ENCODE data around the gene MTPN. TPM values are rescaled to one million over a fixed set of nuclear protein-coding genes. Genes with fewer than 3 reads are reported as not detected.

The MTPN gene
- total RNA-seq, 1 experiment from 2014 or later = 153 TPM

DNA sequence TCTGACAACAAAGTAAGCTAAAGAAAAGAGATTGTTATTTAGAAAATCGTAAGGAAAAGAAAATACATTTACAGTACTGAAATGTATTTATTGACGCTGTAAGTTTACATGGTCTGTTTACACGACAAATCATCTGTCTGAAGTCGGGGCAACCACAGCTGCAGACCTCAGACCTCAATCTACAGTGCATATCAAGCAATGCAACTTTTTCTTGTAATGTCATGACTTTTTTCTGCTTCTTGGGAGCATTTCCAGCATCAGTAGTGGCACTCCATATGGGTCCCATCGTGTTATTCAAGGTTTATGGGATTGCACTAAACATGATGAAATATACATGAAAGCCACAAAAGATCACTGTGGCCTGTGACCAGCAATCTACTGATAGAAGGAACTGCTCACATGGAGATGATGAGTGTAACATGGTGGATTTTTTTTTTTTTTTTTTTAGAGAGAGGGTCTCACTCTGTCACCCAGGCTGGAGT, 77.1 kb downstream of the MTPN start:
- TF ChIP-seq, protein P1, sequence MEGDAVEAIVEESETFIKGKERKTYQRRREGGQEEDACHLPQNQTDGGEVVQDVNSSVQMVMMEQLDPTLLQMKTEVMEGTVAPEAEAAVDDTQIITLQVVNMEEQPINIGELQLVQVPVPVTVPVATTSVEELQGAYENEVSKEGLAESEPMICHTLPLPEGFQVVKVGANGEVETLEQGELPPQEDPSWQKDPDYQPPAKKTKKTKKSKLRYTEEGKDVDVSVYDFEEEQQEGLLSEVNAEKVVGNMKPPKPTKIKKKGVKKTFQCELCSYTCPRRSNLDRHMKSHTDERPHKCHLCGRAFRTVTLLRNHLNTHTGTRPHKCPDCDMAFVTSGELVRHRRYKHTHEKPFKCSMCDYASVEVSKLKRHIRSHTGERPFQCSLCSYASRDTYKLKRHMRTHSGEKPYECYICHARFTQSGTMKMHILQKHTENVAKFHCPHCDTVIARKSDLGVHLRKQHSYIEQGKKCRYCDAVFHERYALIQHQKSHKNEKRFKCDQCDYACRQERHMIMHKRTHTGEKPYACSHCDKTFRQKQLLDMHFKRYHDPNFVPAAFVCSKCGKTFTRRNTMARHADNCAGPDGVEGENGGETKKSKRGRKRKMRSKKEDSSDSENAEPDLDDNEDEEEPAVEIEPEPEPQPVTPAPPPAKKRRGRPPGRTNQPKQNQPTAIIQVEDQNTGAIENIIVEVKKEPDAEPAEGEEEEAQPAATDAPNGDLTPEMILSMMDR (IDR thresholded peaks at IDR 0.05; ENCODE audit: unreplicated experiment) = no peak
- no peak overlapping the region for H3K4me3 Mint-ChIP-seq (ENCODE audit: unreplicated experiment)
- intact Hi-C loops (cut with micrococcal nuclease) = no loop called here
- no TSS peak for BruUV-seq (replicated peaks)
- H3K9me3 Mint-ChIP-seq (ENCODE audit: unreplicated experiment) = no peaks in the 10 kb centered on the region
- H3K4me1 Mint-ChIP-seq (ENCODE audit: insufficient read depth, unreplicated experiment) = no peaks in the 10 kb centered on the region
- no peaks in the 10 kb centered on the region for H3K27me3 Mint-ChIP-seq (ENCODE audit: insufficient read depth, unreplicated experiment)
- CTCF ChIA-PET = no interaction called here
- no peak for DNase-seq (ENCODE audit: unreplicated experiment)
- no peak overlapping the region for H3K27ac Mint-ChIP-seq (ENCODE audit: low read depth, unreplicated experiment)
- peaks cover 6% of the 10 kb centered on the region for H3K36me3 Mint-ChIP-seq (ENCODE audit: insufficient read depth, unreplicated experiment)
- POLR2A ChIA-PET = interaction anchor here (0.6 kb wide), 1 partner anchor 123 kb away, joined by 3 read pairs; no protein-coding TSS in a partner anchor

DNA sequence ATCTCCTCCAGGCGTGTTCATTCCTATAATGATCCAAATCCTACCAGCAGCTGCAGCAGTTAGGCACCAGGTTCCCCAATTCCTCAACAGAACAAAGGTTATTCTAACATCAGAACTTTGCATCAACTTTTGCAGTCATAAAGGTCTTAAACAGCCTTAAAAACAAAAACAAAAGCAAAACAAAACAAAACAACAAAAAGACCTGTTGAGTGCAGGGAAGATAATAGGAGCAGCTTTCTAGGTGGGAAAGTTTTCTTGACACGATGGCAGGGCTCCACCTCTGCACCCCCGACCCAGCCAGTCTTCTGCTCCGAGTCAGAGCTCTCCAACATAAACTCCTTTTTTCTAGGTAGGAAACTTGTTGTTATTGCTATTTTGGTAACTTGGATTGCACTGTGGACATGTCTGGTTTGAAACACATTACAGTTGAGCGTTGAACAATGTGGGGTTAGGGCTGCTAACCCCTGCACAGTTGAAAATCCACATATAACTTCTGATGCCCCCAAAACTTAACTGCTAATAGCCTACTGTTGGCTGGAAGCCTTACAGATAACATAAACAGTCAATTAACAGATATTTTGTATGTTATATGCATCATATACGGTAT, 77.6 kb downstream of the MTPN start:
- no peak for DNase-seq (ENCODE audit: unreplicated experiment)
- intact Hi-C loops (cut with micrococcal nuclease) = no loop called here
- Mint-ChIP-seq H3K36me3 (ENCODE audit: insufficient read depth, unreplicated experiment) (peaks cover 2% of the 10 kb centered on the region), H3K4me3 (ENCODE audit: unreplicated experiment) (no peak overlapping the region), H3K9me3 (ENCODE audit: unreplicated experiment) (no peaks in the 10 kb centered on the region), H3K4me1 (ENCODE audit: insufficient read depth, unreplicated experiment) (no peaks in the 10 kb centered on the region), H3K27ac (ENCODE audit: low read depth, unreplicated experiment) (no peak overlapping the region), H3K27me3 (ENCODE audit: insufficient read depth, unreplicated experiment) (no peaks in the 10 kb centered on the region)
- ChIA-PET POLR2A (no interaction called here), CTCF (interaction anchor here (0.7 kb wide), 1 partner anchor 508 kb away, joined by 3 read pairs; no protein-coding TSS in a partner anchor)
- TF ChIP-seq, protein P1 (IDR thresholded peaks at IDR 0.05; ENCODE audit: unreplicated experiment) = no peak
- BruUV-seq (replicated peaks) = no TSS peak

DNA sequence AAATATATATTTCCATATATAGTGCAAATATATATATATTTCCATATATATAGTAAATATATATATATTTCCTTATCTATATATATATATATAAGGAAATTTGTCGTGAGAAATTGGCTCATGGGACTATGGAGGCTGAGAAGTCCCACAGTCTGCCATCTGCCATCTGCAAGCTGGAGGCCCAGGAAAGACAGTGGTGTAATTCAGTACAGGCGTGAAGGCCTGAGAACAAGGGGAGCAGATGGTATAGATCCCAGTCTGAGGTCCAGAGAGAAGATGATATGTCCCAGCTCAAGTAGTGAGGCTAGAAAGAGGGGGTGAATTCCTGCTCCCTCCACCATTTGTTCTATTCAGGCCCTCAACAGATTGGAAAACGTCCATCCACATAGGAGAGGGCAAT, 78.9 kb downstream of the MTPN start:
- no peaks in the 10 kb centered on the region for H3K9me3 Mint-ChIP-seq (ENCODE audit: unreplicated experiment)

DNA sequence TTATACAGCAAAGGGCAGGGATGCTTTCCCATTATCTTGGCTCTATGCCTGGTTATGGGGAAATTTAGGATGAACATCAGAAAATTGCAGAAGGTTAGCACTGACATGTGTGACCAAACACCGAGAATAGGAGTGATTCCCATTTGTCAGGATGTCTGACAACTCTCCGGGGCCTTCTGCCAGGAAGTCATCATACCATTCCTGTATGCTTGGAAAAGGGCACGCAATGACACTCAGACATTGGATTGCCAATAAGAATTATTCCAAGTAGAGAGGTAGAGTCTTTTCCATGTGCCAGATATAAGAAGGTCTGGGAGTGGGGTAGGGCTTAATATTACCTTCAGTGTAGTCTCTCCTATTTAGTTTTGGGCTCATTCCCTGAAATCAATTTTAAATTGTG, 82.3 kb downstream of the MTPN start:
- no peaks in the 10 kb centered on the region for H3K27me3 Mint-ChIP-seq (ENCODE audit: insufficient read depth, unreplicated experiment)
- no peak overlapping the region for H3K4me3 Mint-ChIP-seq (ENCODE audit: unreplicated experiment)
- no peak overlapping the region for H3K27ac Mint-ChIP-seq (ENCODE audit: low read depth, unreplicated experiment)
- no peaks in the 10 kb centered on the region for H3K9me3 Mint-ChIP-seq (ENCODE audit: unreplicated experiment)
- peak; percentile 4 for DNase-seq (ENCODE audit: unreplicated experiment)
- POLR2A ChIA-PET = no interaction called here
- no TSS peak for BruUV-seq (replicated peaks)
- intact Hi-C loops (cut with micrococcal nuclease) = no loop called here
- no peaks in the 10 kb centered on the region for H3K4me1 Mint-ChIP-seq (ENCODE audit: insufficient read depth, unreplicated experiment)
- no peaks in the 10 kb centered on the region for H3K36me3 Mint-ChIP-seq (ENCODE audit: insufficient read depth, unreplicated experiment)
- TF ChIP-seq, protein P1 (IDR thresholded peaks at IDR 0.05; ENCODE audit: unreplicated experiment) = no peak
- CTCF ChIA-PET = interaction anchor here (1.0 kb wide), 1 partner anchor 115 kb away, joined by 5 read pairs; no protein-coding TSS in a partner anchor

More for the DNA sequence above, 78.9 kb downstream of the MTPN start:
- Mint-ChIP-seq H3K36me3 (ENCODE audit: insufficient read depth, unreplicated experiment) (no peaks in the 10 kb centered on the region), H3K27me3 (ENCODE audit: insufficient read depth, unreplicated experiment) (no peaks in the 10 kb centered on the region), H3K27ac (ENCODE audit: low read depth, unreplicated experiment) (no peak overlapping the region), H3K4me3 (ENCODE audit: unreplicated experiment) (no peak overlapping the region), H3K4me1 (ENCODE audit: insufficient read depth, unreplicated experiment) (no peaks in the 10 kb centered on the region)
- no peak for DNase-seq (ENCODE audit: unreplicated experiment)
- ChIA-PET CTCF (interaction anchor here (0.6 kb wide), 1 partner anchor 111 kb away, joined by 5 read pairs; no protein-coding TSS in a partner anchor), POLR2A (no interaction called here)
- no TSS peak for BruUV-seq (replicated peaks)
- TF ChIP-seq, protein P1 (IDR thresholded peaks at IDR 0.05; ENCODE audit: unreplicated experiment) = no peak
- intact Hi-C loops (cut with micrococcal nuclease) = no loop called here
